ENCODE results near the gene TBC1D4. TPM values are rescaled to one million over a fixed set of nuclear protein-coding genes. Genes with fewer than 3 reads are reported as not detected.

The TBC1D4 gene
- total RNA-seq, 2 donors from 2014 or later = 64.3 to 162 TPM

GRCh38 chr13:75514080-75514995 is 32.4 kb upstream of the TBC1D4 start:
- DNase-seq (ENCODE audit: low spot score) = no peak
- TF ChIP-seq CTCF (IDR thresholded peaks at IDR 0.05) = no peak
- no peaks in the 10 kb centered on the region for H3K36me3 ChIP-seq
- no peaks in the 10 kb centered on the region for H3K9me3 ChIP-seq
- no peak overlapping the region for H3K4me3 ChIP-seq
- H3K4me1 ChIP-seq = no peaks in the 10 kb centered on the region
- no peak overlapping the region for H3K27ac ChIP-seq
- no peaks in the 10 kb centered on the region for H3K27me3 ChIP-seq

- Histone ChIP-seq H3K9me3 (no peaks in the 10 kb centered on the region), H3K4me1 (no peaks in the 10 kb centered on the region), H3K4me3 (no peak overlapping the region), H3K36me3 (no peaks in the 10 kb centered on the region), H3K27me3 (no peaks in the 10 kb centered on the region), H3K27ac (no peak overlapping the region)
- no peak for TF ChIP-seq CTCF (IDR thresholded peaks at IDR 0.05)
- DNase-seq (ENCODE audit: low spot score) = no peak
These were observed 31.3 kb upstream of the TBC1D4 start for GRCh38 chr13:75513271-75513670.

GRCh38 chr13:75512253-75512652 is 30.3 kb upstream of the TBC1D4 start:
- Histone ChIP-seq H3K9me3 (no peaks in the 10 kb centered on the region), H3K27me3 (no peaks in the 10 kb centered on the region), H3K36me3 (no peaks in the 10 kb centered on the region), H3K4me1 (no peaks in the 10 kb centered on the region), H3K27ac (no peak overlapping the region), H3K4me3 (no peak overlapping the region)
- TF ChIP-seq CTCF (IDR thresholded peaks at IDR 0.05) = no peak
- DNase-seq (ENCODE audit: low spot score) = no peak

- no peaks in the 10 kb centered on the region for H3K9me3 ChIP-seq
- TF ChIP-seq CTCF (IDR thresholded peaks at IDR 0.05) = no peak
- no peaks in the 10 kb centered on the region for H3K4me1 ChIP-seq
- no peaks in the 10 kb centered on the region for H3K36me3 ChIP-seq
- no peaks in the 10 kb centered on the region for H3K27me3 ChIP-seq
- DNase-seq (ENCODE audit: low spot score) = no peak
- no peak overlapping the region for H3K4me3 ChIP-seq
- H3K27ac ChIP-seq = no peak overlapping the region
These were observed 29.2 kb upstream of the TBC1D4 start for GRCh38 chr13:75511051-75511625.

GRCh38 chr13:75508002-75508548 is 26.1 kb upstream of the TBC1D4 start:
- Histone ChIP-seq H3K9me3 (no peaks in the 10 kb centered on the region), H3K36me3 (no peaks in the 10 kb centered on the region), H3K4me1 (no peaks in the 10 kb centered on the region), H3K27me3 (no peaks in the 10 kb centered on the region), H3K27ac (no peak overlapping the region), H3K4me3 (no peak overlapping the region)
- TF ChIP-seq CTCF (IDR thresholded peaks at IDR 0.05) = no peak
- no peak for DNase-seq (ENCODE audit: low spot score)

Data from right atrium auricular region (tissue), 2 donors.